IPS DF 4.7 (cell line): ENCODE results near the gene AKR1C1.
"Not testable (repeated sequence)": the region's sequence is repeated elsewhere in the genome, so short reads cannot be mapped to it uniquely, and the experiment has no call there.

Source experiments
- DNase-seq: peaks from one replicate; pipeline ENCODE4 v3.0.0-alpha.2; 2013; ENCODE audit warnings: low spot score; ENCODE audit errors: extremely low read depth

AKR1C1 gene

GRCh38 chr10:5018134-5018533 is 54.9 kb downstream of the AKR1C1 start:
- no peak for DNase-seq

DNA sequence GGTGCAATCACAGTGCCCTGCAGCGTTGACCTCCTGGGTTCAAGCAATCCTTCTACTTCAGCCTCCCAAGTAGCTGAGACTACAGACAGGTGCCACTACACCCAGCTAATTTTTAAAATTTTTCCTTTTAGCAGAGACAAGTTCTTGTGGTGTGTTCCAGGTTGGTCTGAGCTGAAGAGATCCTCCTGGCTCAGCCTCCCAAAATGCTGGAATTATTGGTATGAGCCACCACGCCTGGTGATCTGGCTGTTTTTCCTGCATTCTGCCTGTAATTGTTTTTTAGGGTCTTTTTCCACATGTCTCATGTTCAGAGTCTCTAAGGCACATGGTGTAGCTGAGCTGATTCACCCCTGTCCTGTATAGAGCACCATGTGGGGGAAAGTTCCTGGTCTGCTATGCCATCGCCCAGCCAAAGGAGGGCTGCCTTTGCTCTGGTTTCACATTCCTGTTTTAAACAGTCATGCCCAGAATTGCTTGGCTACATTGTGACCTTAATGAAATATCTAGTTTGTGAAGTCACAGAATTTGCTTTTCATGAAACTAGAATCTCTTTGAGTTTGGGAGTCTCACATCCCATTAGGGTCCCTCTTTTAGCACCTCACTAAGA is 55.6 kb downstream of the AKR1C1 start:
- not testable (repeated sequence) for DNase-seq

GRCh38 chr10:5019770-5020612 is 56.8 kb downstream of the AKR1C1 start:
- not testable (repeated sequence) for DNase-seq

DNA sequence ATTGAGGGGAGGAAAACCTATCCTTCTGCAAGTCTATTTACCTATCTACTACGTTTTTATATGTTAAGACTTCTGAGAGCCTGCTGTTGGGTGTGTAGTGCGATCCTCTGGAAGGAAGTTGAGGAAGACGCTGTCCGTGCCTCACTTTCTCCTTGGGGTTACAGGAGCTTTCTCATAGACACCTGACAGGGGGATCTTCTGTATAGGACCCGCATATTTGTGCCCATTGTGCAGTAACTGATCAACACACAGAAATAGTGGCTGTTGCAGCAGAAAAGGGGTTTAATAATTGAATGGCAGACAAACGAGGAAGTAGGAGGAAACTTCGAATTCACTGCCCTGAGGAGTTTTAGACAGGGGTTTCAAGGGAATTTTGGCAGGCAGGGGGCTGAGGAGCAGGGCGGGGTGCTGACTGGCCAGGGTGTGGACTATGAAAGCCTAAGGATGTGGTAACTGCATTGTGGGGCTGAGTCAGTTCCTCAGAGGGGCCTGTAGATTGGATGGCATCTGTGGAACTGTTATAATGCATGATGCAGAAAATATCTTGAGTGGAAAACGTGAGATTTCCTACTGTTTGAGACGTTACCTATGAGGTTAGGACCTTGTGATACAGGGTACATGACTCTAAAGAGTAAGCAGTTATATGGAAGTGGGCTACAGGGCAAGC is 58.5 kb downstream of the AKR1C1 start:
- DNase-seq = not testable (repeated sequence)

DNA sequence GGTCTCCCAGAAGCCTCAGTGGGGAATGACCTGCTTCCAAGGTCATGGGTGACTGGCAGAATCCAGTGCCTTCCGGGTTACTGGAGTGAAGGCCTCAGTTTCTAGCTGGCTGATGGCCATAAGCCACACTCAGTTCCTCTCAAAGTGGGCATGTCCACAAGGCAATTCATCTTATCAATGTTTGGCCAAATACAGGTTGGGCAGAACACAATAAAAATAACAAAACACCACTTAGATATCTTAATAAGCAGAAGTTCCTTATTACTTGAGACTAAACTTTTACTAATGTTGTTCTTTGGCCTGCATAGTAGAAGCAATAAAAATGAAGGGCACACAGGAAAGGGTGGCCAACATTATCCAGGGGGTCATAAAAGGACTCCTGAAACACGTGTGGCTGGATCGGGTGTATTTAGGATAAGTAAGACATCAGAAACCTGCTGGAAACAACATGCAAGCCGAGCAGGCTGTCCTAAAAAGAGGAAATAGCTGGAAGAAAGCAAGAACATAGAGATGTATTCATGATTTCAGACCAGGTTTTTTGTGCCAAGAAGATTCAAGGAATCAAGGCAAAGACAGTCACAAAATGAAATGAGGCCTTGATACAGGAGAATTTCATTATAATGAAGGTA is 60.1 kb downstream of the AKR1C1 start:
- DNase-seq = no peak

DNA sequence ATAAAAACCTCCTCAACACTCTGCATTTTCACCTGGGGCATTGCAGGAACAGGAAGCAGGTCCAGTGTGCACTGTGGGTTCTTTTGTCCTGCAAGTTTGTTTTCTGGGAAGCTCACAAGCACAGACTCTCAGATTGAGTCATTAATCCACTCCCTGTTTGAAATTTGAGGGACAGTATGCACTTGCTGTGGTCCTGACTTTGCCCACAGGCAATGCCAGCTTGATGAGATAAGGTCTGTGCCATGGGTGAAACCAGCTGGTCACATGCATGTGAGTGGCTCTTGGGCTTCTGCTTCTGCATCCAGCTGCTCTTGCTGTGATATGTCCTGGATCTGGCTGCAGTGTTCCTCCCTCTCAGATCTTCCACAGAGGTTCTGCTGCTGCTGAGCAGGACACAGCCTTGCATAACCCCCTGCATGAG is 62.3 kb downstream of the AKR1C1 start:
- not testable (repeated sequence) for DNase-seq

GRCh38 chr10:5030989-5031388 is 67.8 kb downstream of the AKR1C1 start:
- DNase-seq = no peak

DNA sequence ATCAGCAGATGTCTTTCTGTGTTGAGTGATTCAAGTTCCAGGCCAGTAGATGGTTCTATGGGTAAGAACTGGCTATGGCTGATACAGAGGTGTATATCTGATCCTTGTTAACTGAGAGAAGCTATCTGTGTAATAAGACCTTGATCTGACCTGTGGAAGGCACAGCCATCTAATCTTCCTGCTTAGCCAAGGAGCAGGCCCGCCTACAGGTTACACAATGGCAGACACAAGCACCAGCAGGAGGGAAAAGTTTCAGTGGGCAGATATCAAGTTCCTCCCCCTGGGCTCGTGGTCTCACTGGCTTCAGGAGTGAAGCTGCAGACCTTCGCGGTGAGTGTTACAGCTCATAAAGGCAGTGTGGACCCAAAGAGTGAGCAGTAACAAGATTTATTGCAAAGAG is 68.4 kb downstream of the AKR1C1 start:
- not testable (repeated sequence) for DNase-seq

- not testable (repeated sequence) for DNase-seq
Observed at GRCh38 chr10:5032444-5032843, 69.2 kb downstream of the AKR1C1 start.
